NB4 (cell line): ENCODE data around the gene THAP12.
A peak's percentile ranks its signal among the peaks of the same experiment; 100 is the strongest.

ENCODE experiments used
- DNase-seq: peaks from one replicate; pipeline ENCODE4 v3.0.0; 2010; ENCODE audit warnings: low read depth
- H3K4me3 ChIP-seq: one replicate; pipeline ENCODE4 v1.5.1; 2011; ENCODE audit warnings: mild to moderate bottlenecking, low read depth, low read length, moderate library complexity
- MYC ChIP-seq: IDR thresholded peaks from 2 replicates; pipeline ENCODE4 v1.6.1; 2011; ENCODE audit warnings: low read depth, low read length
- POLR2A ChIP-seq: IDR thresholded peaks from 2 replicates; pipeline ENCODE4 v1.6.1; 2011; ENCODE audit warnings: mild to moderate bottlenecking; ENCODE audit not compliant: insufficient read length; ENCODE audit errors: extremely low read depth
- TF ChIP-seq, protein P1 (sequence below): IDR thresholded peaks from one replicate; pipeline ENCODE4 v1.5.1; 2012; ENCODE audit warnings: low read depth, low read length
- TF ChIP-seq, protein P2 (sequence below): IDR thresholded peaks from 2 replicates; pipeline ENCODE4 v1.6.1; 2011; ENCODE audit warnings: low read depth, low read length

The THAP12 gene, protein sequence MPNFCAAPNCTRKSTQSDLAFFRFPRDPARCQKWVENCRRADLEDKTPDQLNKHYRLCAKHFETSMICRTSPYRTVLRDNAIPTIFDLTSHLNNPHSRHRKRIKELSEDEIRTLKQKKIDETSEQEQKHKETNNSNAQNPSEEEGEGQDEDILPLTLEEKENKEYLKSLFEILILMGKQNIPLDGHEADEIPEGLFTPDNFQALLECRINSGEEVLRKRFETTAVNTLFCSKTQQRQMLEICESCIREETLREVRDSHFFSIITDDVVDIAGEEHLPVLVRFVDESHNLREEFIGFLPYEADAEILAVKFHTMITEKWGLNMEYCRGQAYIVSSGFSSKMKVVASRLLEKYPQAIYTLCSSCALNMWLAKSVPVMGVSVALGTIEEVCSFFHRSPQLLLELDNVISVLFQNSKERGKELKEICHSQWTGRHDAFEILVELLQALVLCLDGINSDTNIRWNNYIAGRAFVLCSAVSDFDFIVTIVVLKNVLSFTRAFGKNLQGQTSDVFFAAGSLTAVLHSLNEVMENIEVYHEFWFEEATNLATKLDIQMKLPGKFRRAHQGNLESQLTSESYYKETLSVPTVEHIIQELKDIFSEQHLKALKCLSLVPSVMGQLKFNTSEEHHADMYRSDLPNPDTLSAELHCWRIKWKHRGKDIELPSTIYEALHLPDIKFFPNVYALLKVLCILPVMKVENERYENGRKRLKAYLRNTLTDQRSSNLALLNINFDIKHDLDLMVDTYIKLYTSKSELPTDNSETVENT

DNA sequence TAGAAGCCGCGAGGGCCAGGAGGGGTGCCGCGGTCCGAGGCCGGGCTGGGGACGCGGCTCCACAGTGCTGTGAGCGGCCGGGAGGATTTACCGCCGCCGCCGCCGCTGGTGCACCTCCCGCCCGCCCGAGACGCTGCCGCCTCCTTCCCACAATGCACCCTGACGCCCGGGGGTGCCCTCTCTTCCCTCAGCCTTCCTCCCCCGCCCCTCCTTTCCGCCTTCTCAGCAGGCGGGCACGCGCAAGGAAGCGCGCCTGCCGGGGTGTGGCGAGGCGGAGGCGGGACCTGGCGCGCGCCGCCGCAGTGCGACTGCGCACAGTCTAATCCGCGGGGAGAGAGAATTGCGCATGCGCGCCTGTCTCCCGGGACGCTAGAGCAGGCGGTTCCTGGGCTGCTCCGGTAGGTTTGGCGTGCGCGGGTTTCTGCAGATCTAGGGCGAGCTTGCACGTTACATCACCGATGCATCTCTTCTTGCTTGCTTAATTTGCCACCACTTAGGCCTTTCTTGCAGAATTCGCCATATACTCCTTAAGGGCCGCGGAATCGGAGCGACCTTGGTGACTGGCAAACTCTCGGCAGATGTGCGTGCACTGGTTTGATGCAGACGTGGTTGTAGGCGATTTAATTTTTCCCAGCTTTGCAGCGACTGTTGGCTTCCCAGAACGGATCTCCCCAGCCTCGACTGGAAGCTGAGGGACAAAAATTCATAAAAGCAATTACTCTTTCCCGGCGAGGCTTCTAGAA, at the start of gene THAP12, which contains the start of gene GVQW3:
TSS of gene THAP12 (minus strand) at position 156 of the 743 bp plus-strand sequence. CDS start 296 bp downstream, outside the sequence.
TSS of gene GVQW3 (plus strand) at position 347 of the 743 bp plus-strand sequence. CDS start 506 bp downstream, outside the sequence.
- TF ChIP-seq POLR2A (peak; percentile 90), MYC (peak; percentile 85)
- TF ChIP-seq, protein P1, sequence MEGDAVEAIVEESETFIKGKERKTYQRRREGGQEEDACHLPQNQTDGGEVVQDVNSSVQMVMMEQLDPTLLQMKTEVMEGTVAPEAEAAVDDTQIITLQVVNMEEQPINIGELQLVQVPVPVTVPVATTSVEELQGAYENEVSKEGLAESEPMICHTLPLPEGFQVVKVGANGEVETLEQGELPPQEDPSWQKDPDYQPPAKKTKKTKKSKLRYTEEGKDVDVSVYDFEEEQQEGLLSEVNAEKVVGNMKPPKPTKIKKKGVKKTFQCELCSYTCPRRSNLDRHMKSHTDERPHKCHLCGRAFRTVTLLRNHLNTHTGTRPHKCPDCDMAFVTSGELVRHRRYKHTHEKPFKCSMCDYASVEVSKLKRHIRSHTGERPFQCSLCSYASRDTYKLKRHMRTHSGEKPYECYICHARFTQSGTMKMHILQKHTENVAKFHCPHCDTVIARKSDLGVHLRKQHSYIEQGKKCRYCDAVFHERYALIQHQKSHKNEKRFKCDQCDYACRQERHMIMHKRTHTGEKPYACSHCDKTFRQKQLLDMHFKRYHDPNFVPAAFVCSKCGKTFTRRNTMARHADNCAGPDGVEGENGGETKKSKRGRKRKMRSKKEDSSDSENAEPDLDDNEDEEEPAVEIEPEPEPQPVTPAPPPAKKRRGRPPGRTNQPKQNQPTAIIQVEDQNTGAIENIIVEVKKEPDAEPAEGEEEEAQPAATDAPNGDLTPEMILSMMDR = no peak
- TF ChIP-seq, protein P2, sequence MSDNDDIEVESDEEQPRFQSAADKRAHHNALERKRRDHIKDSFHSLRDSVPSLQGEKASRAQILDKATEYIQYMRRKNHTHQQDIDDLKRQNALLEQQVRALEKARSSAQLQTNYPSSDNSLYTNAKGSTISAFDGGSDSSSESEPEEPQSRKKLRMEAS = peak; percentile 80
- peak; percentile 99 for DNase-seq
- peak within 1 kb of the TSS; percentile 97 for H3K4me3 ChIP-seq

DNA sequence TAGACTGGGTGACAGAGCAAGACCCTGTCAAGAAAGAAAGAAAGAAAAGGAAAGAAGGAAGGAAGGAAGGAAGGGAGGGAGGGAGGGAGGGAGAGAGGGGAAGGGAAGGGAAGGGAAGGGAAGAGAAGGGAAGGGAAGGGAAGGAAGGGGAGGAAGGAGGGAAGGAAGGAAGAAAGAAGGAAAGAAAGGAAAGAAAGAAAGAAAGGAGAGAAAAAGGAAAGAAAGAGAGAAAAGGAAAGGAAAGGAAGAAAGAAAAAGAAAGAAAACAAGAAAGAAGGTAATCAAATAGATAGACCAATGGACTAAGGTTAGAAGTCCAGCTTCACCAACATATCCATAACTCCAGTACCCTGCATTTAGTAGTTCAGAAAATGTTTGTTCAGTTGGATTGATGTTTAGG, 45.7 kb upstream of the THAP12 start:
- TF ChIP-seq, protein P2 = no peak
- TF ChIP-seq MYC (no peak), POLR2A (no peak)
- TF ChIP-seq, protein P1 = no peak
- DNase-seq = no peak
- H3K4me3 ChIP-seq = no peak overlapping the region

DNA sequence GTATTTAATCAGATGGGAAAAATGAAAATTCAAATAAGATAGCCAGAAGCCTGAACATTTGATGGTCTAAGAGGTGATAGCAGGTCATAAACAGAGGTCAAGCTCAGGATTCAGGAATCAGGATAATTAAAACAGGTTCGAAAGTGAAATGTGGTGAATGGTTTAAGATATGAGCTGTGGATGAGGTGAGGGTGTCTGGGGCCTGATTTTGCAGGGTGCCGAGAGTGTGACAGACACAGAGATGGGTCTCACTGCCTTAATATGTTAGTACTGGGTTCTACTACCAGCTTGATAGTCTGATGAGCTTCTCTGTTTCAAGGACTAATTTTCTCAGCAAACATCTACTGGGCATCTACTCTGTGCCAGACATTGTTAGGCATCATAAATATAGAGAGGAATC, 44.0 kb upstream of the THAP12 start:
- TF ChIP-seq, protein P1 = no peak
- TF ChIP-seq, protein P2 = no peak
- TF ChIP-seq MYC = no peak
- TF ChIP-seq POLR2A = no peak
- DNase-seq = no peak
- H3K4me3 ChIP-seq = no peak overlapping the region

DNA sequence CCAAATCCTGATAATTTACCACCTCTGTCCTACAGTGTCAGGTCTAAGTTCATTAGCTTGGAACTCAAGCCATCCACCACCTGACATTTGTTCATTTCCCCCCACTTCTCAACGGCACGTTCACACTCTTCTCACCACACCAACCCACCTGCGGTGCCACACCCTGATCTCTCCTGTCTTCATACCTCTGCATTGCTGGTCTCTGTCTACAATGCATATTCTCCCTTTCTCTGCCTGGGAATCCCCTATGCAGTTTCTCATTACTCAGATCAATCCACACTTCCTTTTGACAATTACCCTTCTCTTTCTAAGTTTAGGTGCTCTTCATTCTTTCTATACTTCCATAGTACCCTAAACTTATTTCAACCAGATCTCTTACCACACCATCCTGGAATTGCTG, 43.4 kb upstream of the THAP12 start:
- no peak overlapping the region for H3K4me3 ChIP-seq
- no peak for TF ChIP-seq POLR2A
- TF ChIP-seq, protein P1 = no peak
- TF ChIP-seq, protein P2 = no peak
- no peak for TF ChIP-seq MYC
- DNase-seq = no peak

DNA sequence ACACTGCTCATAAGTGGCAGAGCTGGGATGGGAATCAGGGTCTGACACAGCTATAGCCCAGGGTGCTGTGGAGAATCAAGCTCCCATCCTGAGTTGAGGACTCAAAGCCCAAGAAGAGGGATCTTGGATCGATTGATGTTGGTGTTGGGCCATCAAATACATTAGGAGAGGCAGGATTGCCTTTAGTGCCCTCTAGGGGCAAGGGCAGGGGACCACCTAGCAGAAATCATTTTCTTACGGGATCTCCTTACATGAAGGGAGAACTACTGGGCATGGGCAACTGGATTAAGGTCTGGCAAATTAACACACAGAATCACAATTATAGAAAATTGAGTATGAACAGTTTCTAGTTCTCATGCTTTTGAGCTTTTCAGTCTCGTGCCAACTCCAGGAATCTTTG, 39.0 kb upstream of the THAP12 start:
- no peak overlapping the region for H3K4me3 ChIP-seq
- no peak for TF ChIP-seq MYC
- no peak for TF ChIP-seq POLR2A
- TF ChIP-seq, protein P1 = peak; percentile 62
- TF ChIP-seq, protein P2 = no peak
- peak; percentile 44 for DNase-seq
